Testis (tissue), 3 donors: Measurements from ENCODE around the gene CRLF1. TPM values are rescaled to one million over a fixed set of nuclear protein-coding genes. Genes with fewer than 3 reads are reported as not detected.

ENCODE experiments used
- DNase-seq: peaks from one replicate; pipeline ENCODE4 v3.0.0-alpha.2; 2019
- H3K27ac ChIP-seq, 2 donors: fragments of 200-600 bp; sonication (generic); one replicate each; pipeline ENCODE4 v1.5.1; 2019
- H3K27me3 ChIP-seq: fragments of 200-600 bp; sonication (generic); one replicate; pipeline ENCODE4 v1.5.1; 2019
- H3K36me3 ChIP-seq: fragments of 200-600 bp; sonication (generic); one replicate; pipeline ENCODE4 v1.5.1; 2017; ENCODE audit warnings: low read depth; ENCODE audit errors: missing control alignments
- H3K4me1 ChIP-seq: fragments of 200-600 bp; sonication (generic); one replicate; pipeline ENCODE4 v1.5.1; 2019
- H3K4me3 ChIP-seq, 2 donors: fragments of 200-600 bp; sonication (generic); one replicate each; pipeline ENCODE4 v1.5.1; 2017 to 2019
- H3K9me3 ChIP-seq: fragments of 200-600 bp; sonication (generic); one replicate; pipeline ENCODE4 v1.5.1; 2017
- CTCF ChIP-seq, 3 experiments: fragments of 450-650 bp in 2 of 3; fragments of 200-600 bp in 1 of 3; sonication (generic) in 1 of 3; IDR thresholded peaks; one replicate each; pipeline ENCODE4 v1.5.1; 2016 to 2019; ENCODE audit warnings: antibody characterized with exemption in 3 of 3, mild to moderate bottlenecking in 2 of 3, moderate library complexity in 1 of 3
- POLR2A ChIP-seq: fragments of 450-650 bp; IDR thresholded peaks from one replicate; pipeline ENCODE4 v1.6.1; 2017; ENCODE audit warnings: antibody characterized with exemption, mild to moderate bottlenecking, moderate library complexity
- WGBS, 2 donors: methylation state at CpG; one replicate each; pipeline ENCODE4 v1.1.5; 2018; 5-methylcytosine and 5-hydroxymethylcytosine counted together
- intact Hi-C: fragments of 100-400 bp; cut with DNase I; formaldehyde crosslinking; loops from one replicate; pipeline ENCODE4 v1.15.1; 2023; ENCODE audit warnings: low total_unique reads
- polyA plus RNA-seq: library from polyadenylated mRNA; stranded (reverse); fragments of 350-450 nt; fragmentation: Illumina TruSeq; extraction: RNeasy Lipid Tissue Mini Kit (QIAGEN cat#74804); gene quantifications from one replicate; pipeline ENCODE4 v1.2.3, GENCODE V29; 2014; ENCODE audit warnings: low read depth, low replicate concordance; ENCODE audit not compliant: insufficient read depth
- total RNA-seq, 2 donors: library from RNA; depleted of rRNA; stranded (reverse); fragments of >200 nt; gene quantifications; one replicate each; pipeline ENCODE4 v1.2.3, GENCODE V29; 2016

CRLF1 gene
- total and polyA plus RNA-seq, 3 donors from 2014 or later = 4.3 to 8.7 (median 5.3) TPM

GRCh38 chr19:18574691-18575291 is 31.8 kb downstream of the CRLF1 start:
- Histone ChIP-seq H3K4me3 (no peak overlapping the region), H3K4me1 (peaks cover 11% of the 10 kb centered on the region), H3K9me3 (no peaks in the 10 kb centered on the region), H3K27ac (no peak overlapping the region), H3K36me3 (no peaks in the 10 kb centered on the region), H3K27me3 (no peaks in the 10 kb centered on the region)
- DNase-seq = no peak
- TF ChIP-seq CTCF (IDR thresholded peaks at IDR 0.05) (no peak), POLR2A (no peak)
- intact Hi-C loops = loop anchor here (10.0 kb wide), 1 partner anchor 120 kb away; no protein-coding TSS in a partner anchor
- 96 to 98% methylated on average over 16 to 18 of the region's 18 CpGs for WGBS, 2 donors

- Histone ChIP-seq H3K4me1 (peaks cover 11% of the 10 kb centered on the region), H3K4me3 (peak within 1 kb of the TSS; percentile 93 to 98), H3K27me3 (no peaks in the 10 kb centered on the region), H3K9me3 (no peaks in the 10 kb centered on the region), H3K36me3 (no peaks in the 10 kb centered on the region), H3K27ac (peak within 1 kb of the TSS; percentile 89 to 92)
- intact Hi-C loops = loop anchor here (10.0 kb wide), 1 partner anchor 117 kb away; no protein-coding TSS in a partner anchor
- WGBS, 2 donors = 0 to 1% methylated on average over 18 to 75 of the region's 75 CpGs
- peak; percentile 99 for DNase-seq
- peak; percentile 11 for TF ChIP-seq POLR2A
- no peak for TF ChIP-seq CTCF (IDR thresholded peaks at IDR 0.05)
Measured at GRCh38 chr19:18571564-18572344, 34.8 kb downstream of the CRLF1 start, which contains the start of gene UBA52. TSS of gene UBA52 (plus strand) at chr19:18571857. CDS start at chr19:18573301, 1,444 bp downstream.

- WGBS, 2 donors = 94 to 99% methylated on average over 7 to 15 of the region's 15 CpGs
- Histone ChIP-seq H3K27me3 (no peaks in the 10 kb centered on the region), H3K4me3 (no peak overlapping the region), H3K4me1 (peaks cover 11% of the 10 kb centered on the region), H3K9me3 (no peaks in the 10 kb centered on the region), H3K36me3 (no peaks in the 10 kb centered on the region), H3K27ac (no peak overlapping the region)
- no peak for DNase-seq
- intact Hi-C loops = no loop called here
- no peak for TF ChIP-seq POLR2A
- TF ChIP-seq CTCF (IDR thresholded peaks at IDR 0.05) = no peak
Measured at GRCh38 chr19:18568367-18568766, 38.2 kb downstream of the CRLF1 start.

GRCh38 chr19:18566953-18567352 is 39.6 kb downstream of the CRLF1 start:
- Histone ChIP-seq H3K4me1 (peaks cover 6% of the 10 kb centered on the region), H3K9me3 (no peaks in the 10 kb centered on the region), H3K27me3 (no peaks in the 10 kb centered on the region), H3K4me3 (no peak overlapping the region), H3K36me3 (no peaks in the 10 kb centered on the region), H3K27ac (no peak overlapping the region)
- no peak for TF ChIP-seq CTCF (IDR thresholded peaks at IDR 0.05)
- no peak for TF ChIP-seq POLR2A
- 93 to 95% methylated on average over 7 to 8 of the region's 8 CpGs for WGBS, 2 donors
- DNase-seq = no peak
- intact Hi-C loops = no loop called here
